Activated B cell treated with CpG ODN at 0.5 μM for 24 hours (primary cell): ENCODE measurements around the gene RXRA. TPM values are rescaled to one million over a fixed set of nuclear protein-coding genes. Genes with fewer than 3 reads are reported as not detected.

ENCODE experiments used
- ATAC-seq: fragments of 200-7000 bp; cut with Tn5 transposase; one replicate; pipeline ENCODE4 v1.10.0; 2021; ENCODE audit warnings: low read depth, mild to moderate bottlenecking, moderate library complexity
- CTCF ChIA-PET: fragments of 350-600 bp; sonication (Branson Sonifier 250); formaldehyde crosslinking; loops from one replicate; lab custom pipeline; 2021; ENCODE audit warnings: antibody characterized with exemption; lab: Charles Lee
- POLR2A ChIA-PET: fragments of 350-600 bp; sonication (Branson Sonifier 250); formaldehyde crosslinking; loops from one replicate; lab custom pipeline; 2021; ENCODE audit warnings: antibody characterized with exemption; lab: Charles Lee
- DNase-seq: peaks from one replicate; pipeline ENCODE4 v3.0.0; 2022
- H3K27ac Mint-ChIP-seq: one replicate; pipeline ENCODE4 v1.8.0; 2020; ENCODE audit warnings: mixed read lengths
- H3K27me3 Mint-ChIP-seq: one replicate; pipeline ENCODE4 v1.8.0; 2021; ENCODE audit warnings: mixed read lengths
- H3K36me3 Mint-ChIP-seq: one replicate; pipeline ENCODE4 v1.8.0; 2021; ENCODE audit warnings: low read depth, mixed read lengths
- H3K4me1 Mint-ChIP-seq: one replicate; pipeline ENCODE4 v1.8.0; 2021; ENCODE audit warnings: mixed read lengths
- H3K4me3 Mint-ChIP-seq: one replicate; pipeline ENCODE4 v1.8.0; 2020; ENCODE audit warnings: mild to moderate bottlenecking, mixed read lengths
- H3K9me3 Mint-ChIP-seq: one replicate; pipeline ENCODE4 v1.8.0; 2020; ENCODE audit warnings: mixed read lengths
- CTCF ChIP-seq: fragments of 200-600 bp; IDR thresholded peaks from one replicate; pipeline ENCODE4 v1.8.0; 2022; ENCODE audit warnings: antibody characterized with exemption, mild to moderate bottlenecking
- intact Hi-C: fragments of 100-400 bp; cut with micrococcal nuclease; formaldehyde crosslinking; loops from one replicate; pipeline ENCODE4 v1.15.1; 2024
- total RNA-seq: library from RNA; stranded (reverse); gene quantifications from 2 replicates; pipeline ENCODE4 v1.2.3, GENCODE V29; 2022

RXRA gene
- total RNA-seq, 1 donor from 2014 or later: 5.0 TPM

GRCh38 chr9:134439368-134439784 lies 113.1 kb downstream of the RXRA start:
- POLR2A ChIA-PET: no interaction called here
- no peaks in the 10 kb centered on the region for H3K9me3 Mint-ChIP-seq
- peaks cover 6% of the 10 kb centered on the region for H3K36me3 Mint-ChIP-seq
- peaks cover 16% of the 10 kb centered on the region for H3K4me1 Mint-ChIP-seq
- CTCF ChIA-PET: interaction anchor here (0.8 kb wide), 1 partner anchor 269 kb away, joined by 3 read pairs; no protein-coding TSS in a partner anchor
- no peak for TF ChIP-seq CTCF
- H3K4me3 Mint-ChIP-seq: no peak overlapping the region
- ATAC-seq (no peak), DNase-seq (no peak)
- no peak overlapping the region for H3K27ac Mint-ChIP-seq
- peaks cover 21% of the 10 kb centered on the region for H3K27me3 Mint-ChIP-seq
- intact Hi-C loops: no loop called here

GRCh38 chr9:134440636-134441226 lies 114.5 kb downstream of the RXRA start:
- POLR2A ChIA-PET: no interaction called here
- H3K36me3 Mint-ChIP-seq: peaks cover 4% of the 10 kb centered on the region
- peaks cover 18% of the 10 kb centered on the region for H3K4me1 Mint-ChIP-seq
- H3K27me3 Mint-ChIP-seq: peaks cover 21% of the 10 kb centered on the region
- DNase-seq: no peak
- CTCF ChIA-PET: interaction anchor here (0.7 to 1.0 kb wide), 2 partner anchors 9 to 956 kb away, joined by 3 read pairs; no protein-coding TSS in a partner anchor
- no peak overlapping the region for H3K27ac Mint-ChIP-seq
- no peak for TF ChIP-seq CTCF
- intact Hi-C loops: loop anchor here (5.0 to 10.0 kb wide), 2 partner anchors 116 to 413 kb away; partner anchors contain the start of genes BRD3OS and RXRA
- H3K4me3 Mint-ChIP-seq: no peak overlapping the region
- no peaks in the 10 kb centered on the region for H3K9me3 Mint-ChIP-seq
- ATAC-seq: no peak

GRCh38 chr9:134441227-134442084 lies 115.2 kb downstream of the RXRA start:
- CTCF ChIA-PET: interaction anchor here (1.0 to 2.8 kb wide), 5 partner anchors 8 to 276 kb away, joined by 3 to 56 read pairs (median 9); partner anchors contain the start of gene RNU6ATAC
- no peak for DNase-seq
- H3K4me3 Mint-ChIP-seq: no peak overlapping the region
- peaks cover 21% of the 10 kb centered on the region for H3K27me3 Mint-ChIP-seq
- POLR2A ChIA-PET: interaction anchor here (2.2 kb wide), 1 partner anchor 271 kb away, joined by 10 read pairs; no protein-coding TSS in a partner anchor
- ATAC-seq: no peak
- peaks cover 18% of the 10 kb centered on the region for H3K4me1 Mint-ChIP-seq
- H3K36me3 Mint-ChIP-seq: peaks cover 2% of the 10 kb centered on the region
- intact Hi-C loops: loop anchor here (2.0 to 10.0 kb wide), 5 partner anchors 35 to 414 kb away; partner anchors contain the start of genes BRD3OS and RXRA
- no peak overlapping the region for H3K27ac Mint-ChIP-seq
- no peak for TF ChIP-seq CTCF
- no peaks in the 10 kb centered on the region for H3K9me3 Mint-ChIP-seq

GRCh38 chr9:134442085-134442474 lies 115.8 kb downstream of the RXRA start:
- H3K27ac Mint-ChIP-seq: no peak overlapping the region
- H3K36me3 Mint-ChIP-seq: no peaks in the 10 kb centered on the region
- H3K4me3 Mint-ChIP-seq: no peak overlapping the region
- H3K27me3 Mint-ChIP-seq: peaks cover 21% of the 10 kb centered on the region
- no peak for DNase-seq
- POLR2A ChIA-PET: interaction anchor here (2.2 kb wide), 1 partner anchor 271 kb away, joined by 10 read pairs; no protein-coding TSS in a partner anchor
- intact Hi-C loops: loop anchor here (2.0 to 10.0 kb wide), 5 partner anchors 35 to 415 kb away; partner anchors contain the start of genes BRD3OS and RXRA
- CTCF ChIA-PET: interaction anchor here (1.3 to 2.8 kb wide), 7 partner anchors 76 to 277 kb away, joined by 4 to 56 read pairs (median 8); partner anchors contain the start of gene RNU6ATAC
- ATAC-seq: no peak
- no peaks in the 10 kb centered on the region for H3K9me3 Mint-ChIP-seq
- peaks cover 18% of the 10 kb centered on the region for H3K4me1 Mint-ChIP-seq
- no peak for TF ChIP-seq CTCF
